HEK293 (cell line): ENCODE data around the gene TRIM33.

Experiments
- CTCF ChIA-PET: fragments of 350-600 bp; formaldehyde crosslinking; extraction: SDS; loops from one replicate; lab custom pipeline; 2021; ENCODE audit warnings: antibody characterized with exemption; lab: Yijun Ruan, JAX
- POLR2A ChIA-PET: fragments of 300-600 bp; formaldehyde crosslinking; extraction: SDS; loops from one replicate; lab custom pipeline; 2020; ENCODE audit warnings: antibody characterized with exemption, inconsistent platforms; lab: Yijun Ruan, JAX
- H3K27ac ChIP-seq: fragments of 200-500 bp; sonication (Bioruptor generic); 2 replicates; pipeline ENCODE4 v1.5.1; 2014; ENCODE audit warnings: low read depth, low read length, control low read depth, inconsistent platforms; ENCODE audit errors: extremely low read depth
- H3K36me3 ChIP-seq, 2 experiments: fragments of 200-500 bp in 1 of 2; sonication (Bioruptor generic) in 1 of 2; 1 replicate in 1 of 2; 2 replicates in 1 of 2; pipeline ENCODE4 v1.5.1; 2014 to 2017; ENCODE audit warnings: inconsistent platforms in 2 of 2, low read length in 2 of 2; ENCODE audit not compliant: control insufficient read depth in 2 of 2, insufficient read depth in 1 of 2
- H3K4me1 ChIP-seq: fragments of 200-500 bp; sonication (Bioruptor generic); 2 replicates; pipeline ENCODE4 v1.5.1; 2014; ENCODE audit warnings: mild to moderate bottlenecking, low read length, inconsistent platforms; ENCODE audit not compliant: control insufficient read depth, insufficient read depth
- H3K4me3 ChIP-seq: 2 replicates; pipeline ENCODE4 v1.5.1; 2011; ENCODE audit warnings: low read depth, mild to moderate bottlenecking, control low read depth, low read length, moderate library complexity
- H3K9me3 ChIP-seq: fragments of 200-500 bp; sonication (Bioruptor generic); 2 replicates; pipeline ENCODE4 v1.5.1; 2014; ENCODE audit warnings: low read depth, low read length, inconsistent platforms; ENCODE audit not compliant: control insufficient read depth, insufficient read depth
- GLI2 ChIP-seq: fragments of 450-650 bp; formaldehyde crosslinking; IDR thresholded peaks from 2 replicates; pipeline ENCODE4; 2017; ENCODE audit warnings: missing biosample characterization, missing genetic modification characterization, low read depth, borderline replicate concordance
- KLF1 ChIP-seq: fragments of 450-650 bp; formaldehyde crosslinking; IDR thresholded peaks from 2 replicates; pipeline ENCODE4 v1.5.1; 2016; ENCODE audit warnings: missing biosample characterization, missing genetic modification characterization
- OVOL3 ChIP-seq: fragments of 450-650 bp; formaldehyde crosslinking; IDR thresholded peaks from 2 replicates; pipeline ENCODE4 v1.5.1; 2016; ENCODE audit warnings: missing biosample characterization, missing genetic modification characterization
- PBX3 ChIP-seq: sonication (generic); formaldehyde crosslinking; IDR thresholded peaks from 2 replicates; pipeline ENCODE4 v1.8.1; 2022; ENCODE audit warnings: mild to moderate bottlenecking, moderate library complexity, missing genetic modification reagents
- PRDM4 ChIP-seq: fragments of 450-650 bp; formaldehyde crosslinking; IDR thresholded peaks from 2 replicates; pipeline ENCODE4 v1.5.1; 2017; ENCODE audit warnings: missing biosample characterization, missing genetic modification characterization
- SETDB1 ChIP-seq: IDR thresholded peaks from one replicate; pipeline ENCODE4 v1.6.1; 2017; ENCODE audit warnings: mild to moderate bottlenecking, low read length, moderate library complexity, mixed read lengths; ENCODE audit not compliant: insufficient read length
- SP2 ChIP-seq: fragments of 450-650 bp; formaldehyde crosslinking; IDR thresholded peaks from 2 replicates; pipeline ENCODE4 v1.5.1; 2016; ENCODE audit warnings: missing biosample characterization, missing genetic modification characterization
- SP7 ChIP-seq: fragments of 450-650 bp; formaldehyde crosslinking; IDR thresholded peaks from 2 replicates; pipeline ENCODE4 v1.5.1; 2016; ENCODE audit warnings: missing biosample characterization, missing genetic modification characterization
- WT1 ChIP-seq: fragments of 450-650 bp; formaldehyde crosslinking; IDR thresholded peaks from 2 replicates; pipeline ENCODE4 v1.5.1; 2016; ENCODE audit warnings: missing biosample characterization, missing genetic modification characterization
- ZBTB1 ChIP-seq: fragments of 450-650 bp; formaldehyde crosslinking; IDR thresholded peaks from 2 replicates; pipeline ENCODE4 v1.5.1; 2016; ENCODE audit warnings: missing biosample characterization, missing genetic modification characterization
- ZNF121 ChIP-seq: fragments of 450-650 bp; formaldehyde crosslinking; IDR thresholded peaks from 2 replicates; pipeline ENCODE4 v1.5.1; 2016; ENCODE audit warnings: missing biosample characterization, missing genetic modification characterization
- ZNF24 ChIP-seq: fragments of 450-650 bp; formaldehyde crosslinking; IDR thresholded peaks from 2 replicates; pipeline ENCODE4 v1.5.1; 2016; ENCODE audit warnings: missing biosample characterization, missing genetic modification characterization
- ZNF302 ChIP-seq: fragments of 450-650 bp; formaldehyde crosslinking; IDR thresholded peaks from 2 replicates; pipeline ENCODE4 v1.5.1; 2016; ENCODE audit warnings: missing biosample characterization, missing genetic modification characterization, low read depth
- ZNF391 ChIP-seq: fragments of 450-650 bp; formaldehyde crosslinking; IDR thresholded peaks from 2 replicates; pipeline ENCODE4 v1.5.1; 2016; ENCODE audit warnings: low read depth, missing biosample characterization, missing genetic modification characterization, borderline replicate concordance
- ZNF394 ChIP-seq: fragments of 450-650 bp; formaldehyde crosslinking; IDR thresholded peaks from 2 replicates; pipeline ENCODE4 v1.5.1; 2016; ENCODE audit warnings: missing biosample characterization, missing genetic modification characterization, mild to moderate bottlenecking, moderate library complexity, borderline replicate concordance
- ZNF501 ChIP-seq: fragments of 450-650 bp; formaldehyde crosslinking; IDR thresholded peaks from 2 replicates; pipeline ENCODE4 v1.5.1; 2016; ENCODE audit warnings: missing biosample characterization, missing genetic modification characterization
- ZNF580 ChIP-seq: fragments of 450-650 bp; formaldehyde crosslinking; IDR thresholded peaks from 2 replicates; pipeline ENCODE4 v1.5.1; 2016; ENCODE audit warnings: missing biosample characterization, missing genetic modification characterization
- ZNF600 ChIP-seq: fragments of 450-650 bp; formaldehyde crosslinking; IDR thresholded peaks from 2 replicates; pipeline ENCODE4 v1.5.1; 2016; ENCODE audit warnings: missing biosample characterization, missing genetic modification characterization
- ZNF843 ChIP-seq: fragments of 450-650 bp; formaldehyde crosslinking; IDR thresholded peaks from 2 replicates; pipeline ENCODE4 v1.5.1; 2016; ENCODE audit warnings: missing biosample characterization, missing genetic modification characterization
- TF ChIP-seq, protein P1 (sequence below): fragments of 450-650 bp; formaldehyde crosslinking; IDR thresholded peaks from 2 replicates; pipeline ENCODE4 v1.5.1; 2016; ENCODE audit warnings: missing biosample characterization, missing genetic modification characterization
- TF ChIP-seq, protein P2 (sequence below): fragments of 450-650 bp; formaldehyde crosslinking; IDR thresholded peaks from 2 replicates; pipeline ENCODE4 v1.5.1; 2016; ENCODE audit warnings: missing biosample characterization, missing genetic modification characterization, borderline replicate concordance
- TF ChIP-seq, protein P3 (sequence below): fragments of 450-650 bp; formaldehyde crosslinking; IDR thresholded peaks from 2 replicates; pipeline ENCODE4 v1.5.1; 2016; ENCODE audit warnings: missing biosample characterization, missing genetic modification characterization

TRIM33 gene

GRCh38 chr1:114511032-114511785 is at the start of gene TRIM33:
Gene TRIM33 (minus strand): TSS chr1:114511203. CDS start chr1:114511076, 127 bp downstream.
- ChIA-PET CTCF (interaction anchor here (0.7 to 0.9 kb wide), 3 partner anchors 11 to 163 kb away, joined by 3 read pairs; no protein-coding TSS in a partner anchor), POLR2A (interaction anchor here (0.7 to 1.6 kb wide), 7 partner anchors 10 to 623 kb away, joined by 3 to 6 read pairs (median 3); partner anchors contain the start of gene DENND2C)
- H3K4me1 ChIP-seq: no peaks in the 10 kb centered on the region
- H3K27ac ChIP-seq: peak within 1 kb of the TSS; percentile 79
- H3K9me3 ChIP-seq: no peaks in the 10 kb centered on the region
- peak within 1 kb of the TSS; percentile 73 for H3K4me3 ChIP-seq
- peaks cover 0 to 12% of the 10 kb centered on the region in 2 experiments; a peak in 2 of 3 replicates for H3K36me3 ChIP-seq
- TF ChIP-seq, protein P1, sequence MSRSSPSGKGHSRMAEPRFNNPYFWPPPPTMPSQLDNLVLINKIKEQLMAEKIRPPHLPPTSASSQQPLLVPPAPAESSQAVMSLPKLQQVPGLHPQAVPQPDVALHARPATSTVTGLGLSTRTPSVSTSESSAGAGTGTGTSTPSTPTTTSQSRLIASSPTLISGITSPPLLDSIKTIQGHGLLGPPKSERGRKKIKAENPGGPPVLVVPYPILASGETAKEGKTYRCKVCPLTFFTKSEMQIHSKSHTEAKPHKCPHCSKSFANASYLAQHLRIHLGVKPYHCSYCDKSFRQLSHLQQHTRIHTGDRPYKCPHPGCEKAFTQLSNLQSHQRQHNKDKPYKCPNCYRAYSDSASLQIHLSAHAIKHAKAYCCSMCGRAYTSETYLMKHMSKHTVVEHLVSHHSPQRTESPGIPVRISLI (tag by site-specific recombination): peak; percentile 96
- TF ChIP-seq ZNF121 (tag by site-specific recombination): 0 out of 2 replicates have a peak, but pooled peaks have one; percentile 14
- TF ChIP-seq ZNF24 (tag by site-specific recombination): 0 out of 2 replicates have a peak, but pooled peaks have one; percentile 16
- TF ChIP-seq KLF1 (tag by site-specific recombination): peak; percentile 57; the same call in 1 of the 2 replicates
- no peak for TF ChIP-seq ZNF394 (tag by site-specific recombination)
- TF ChIP-seq SP2: peak; percentile 85
- TF ChIP-seq ZNF843 (tag by site-specific recombination): 0 out of 2 replicates have a peak, but pooled peaks have one; percentile 45
- 0 out of 2 replicates have a peak, but pooled peaks have one; percentile 25 for TF ChIP-seq PRDM4 (tag by site-specific recombination)
- TF ChIP-seq, protein P2, sequence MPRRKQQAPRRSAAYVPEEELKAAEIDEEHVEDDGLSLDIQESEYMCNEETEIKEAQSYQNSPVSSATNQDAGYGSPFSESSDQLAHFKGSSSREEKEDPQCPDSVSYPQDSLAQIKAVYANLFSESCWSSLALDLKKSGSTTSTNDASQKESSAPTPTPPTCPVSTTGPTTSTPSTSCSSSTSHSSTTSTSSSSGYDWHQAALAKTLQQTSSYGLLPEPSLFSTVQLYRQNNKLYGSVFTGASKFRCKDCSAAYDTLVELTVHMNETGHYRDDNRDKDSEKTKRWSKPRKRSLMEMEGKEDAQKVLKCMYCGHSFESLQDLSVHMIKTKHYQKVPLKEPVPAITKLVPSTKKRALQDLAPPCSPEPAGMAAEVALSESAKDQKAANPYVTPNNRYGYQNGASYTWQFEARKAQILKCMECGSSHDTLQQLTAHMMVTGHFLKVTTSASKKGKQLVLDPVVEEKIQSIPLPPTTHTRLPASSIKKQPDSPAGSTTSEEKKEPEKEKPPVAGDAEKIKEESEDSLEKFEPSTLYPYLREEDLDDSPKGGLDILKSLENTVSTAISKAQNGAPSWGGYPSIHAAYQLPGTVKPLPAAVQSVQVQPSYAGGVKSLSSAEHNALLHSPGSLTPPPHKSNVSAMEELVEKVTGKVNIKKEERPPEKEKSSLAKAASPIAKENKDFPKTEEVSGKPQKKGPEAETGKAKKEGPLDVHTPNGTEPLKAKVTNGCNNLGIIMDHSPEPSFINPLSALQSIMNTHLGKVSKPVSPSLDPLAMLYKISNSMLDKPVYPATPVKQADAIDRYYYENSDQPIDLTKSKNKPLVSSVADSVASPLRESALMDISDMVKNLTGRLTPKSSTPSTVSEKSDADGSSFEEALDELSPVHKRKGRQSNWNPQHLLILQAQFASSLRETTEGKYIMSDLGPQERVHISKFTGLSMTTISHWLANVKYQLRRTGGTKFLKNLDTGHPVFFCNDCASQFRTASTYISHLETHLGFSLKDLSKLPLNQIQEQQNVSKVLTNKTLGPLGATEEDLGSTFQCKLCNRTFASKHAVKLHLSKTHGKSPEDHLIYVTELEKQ (tag by site-specific recombination): peak; percentile 22; the same call in 1 of the 2 replicates
- TF ChIP-seq ZNF600 (tag by site-specific recombination): peak; percentile 85
- peak; percentile 84 for TF ChIP-seq SP7 (tag by site-specific recombination)
- peak; percentile 28 for TF ChIP-seq SETDB1
- TF ChIP-seq ZNF501 (tag by site-specific recombination): peak; percentile 96
- peak; percentile 63 for TF ChIP-seq WT1
- peak; percentile 20; the same call in 1 of the 2 replicates for TF ChIP-seq OVOL3 (tag by site-specific recombination)
- TF ChIP-seq ZNF580 (tag by site-specific recombination): peak; percentile 69; the same call in 1 of the 2 replicates
- TF ChIP-seq, protein P3, sequence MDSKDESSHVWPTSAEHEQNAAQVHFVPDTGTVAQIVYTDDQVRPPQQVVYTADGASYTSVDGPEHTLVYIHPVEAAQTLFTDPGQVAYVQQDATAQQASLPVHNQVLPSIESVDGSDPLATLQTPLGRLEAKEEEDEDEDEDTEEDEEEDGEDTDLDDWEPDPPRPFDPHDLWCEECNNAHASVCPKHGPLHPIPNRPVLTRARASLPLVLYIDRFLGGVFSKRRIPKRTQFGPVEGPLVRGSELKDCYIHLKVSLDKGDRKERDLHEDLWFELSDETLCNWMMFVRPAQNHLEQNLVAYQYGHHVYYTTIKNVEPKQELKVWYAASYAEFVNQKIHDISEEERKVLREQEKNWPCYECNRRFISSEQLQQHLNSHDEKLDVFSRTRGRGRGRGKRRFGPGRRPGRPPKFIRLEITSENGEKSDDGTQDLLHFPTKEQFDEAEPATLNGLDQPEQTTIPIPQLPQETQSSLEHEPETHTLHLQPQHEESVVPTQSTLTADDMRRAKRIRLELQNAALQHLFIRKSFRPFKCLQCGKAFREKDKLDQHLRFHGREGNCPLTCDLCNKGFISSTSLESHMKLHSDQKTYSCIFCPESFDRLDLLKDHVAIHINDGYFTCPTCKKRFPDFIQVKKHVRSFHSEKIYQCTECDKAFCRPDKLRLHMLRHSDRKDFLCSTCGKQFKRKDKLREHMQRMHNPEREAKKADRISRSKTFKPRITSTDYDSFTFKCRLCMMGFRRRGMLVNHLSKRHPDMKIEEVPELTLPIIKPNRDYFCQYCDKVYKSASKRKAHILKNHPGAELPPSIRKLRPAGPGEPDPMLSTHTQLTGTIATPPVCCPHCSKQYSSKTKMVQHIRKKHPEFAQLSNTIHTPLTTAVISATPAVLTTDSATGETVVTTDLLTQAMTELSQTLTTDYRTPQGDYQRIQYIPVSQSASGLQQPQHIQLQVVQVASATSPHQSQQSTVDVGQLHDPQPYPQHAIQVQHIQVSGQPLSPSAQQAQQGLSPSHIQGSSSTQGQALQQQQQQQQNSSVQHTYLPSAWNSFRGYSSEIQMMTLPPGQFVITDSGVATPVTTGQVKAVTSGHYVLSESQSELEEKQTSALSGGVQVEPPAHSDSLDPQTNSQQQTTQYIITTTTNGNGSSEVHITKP (tag by site-specific recombination): peak; percentile 41
- peak; percentile 84; the same call in 1 of the 2 replicates for TF ChIP-seq PBX3 (CRISPR knock-in tag)
- no peak for TF ChIP-seq ZNF302
- TF ChIP-seq ZNF391: peak; percentile 75; the same call in 1 of the 2 replicates
- no peak for TF ChIP-seq GLI2
- peak; percentile 64; the same call in 1 of the 2 replicates for TF ChIP-seq ZBTB1
